ENCODE measurements around the gene SPATA21. TPM values are rescaled to one million over a fixed set of nuclear protein-coding genes. Genes with fewer than 3 reads are reported as not detected.

Gene SPATA21
- total RNA-seq, 4 donors from 2014 or later: not detected

DNA sequence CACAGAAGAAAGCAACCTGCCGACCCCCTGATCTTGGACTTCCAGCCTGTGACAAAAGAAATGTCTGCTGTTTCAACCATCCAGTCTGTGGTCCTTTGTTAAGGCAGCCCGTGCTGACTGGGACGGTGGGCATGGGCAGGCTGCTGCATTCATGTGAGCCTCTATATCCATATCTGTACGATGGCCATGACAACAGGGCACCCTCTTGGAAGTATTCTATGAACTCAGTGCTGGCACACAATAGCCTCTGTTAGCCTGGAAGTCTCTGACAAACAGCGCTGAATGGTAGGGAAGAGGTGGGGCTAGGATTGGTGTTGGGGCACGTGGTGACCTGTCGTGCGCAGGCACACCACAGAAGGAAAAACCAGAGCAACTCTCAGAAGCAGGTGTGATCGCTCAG, 30.4 kb downstream of the SPATA21 start:
- Histone ChIP-seq H3K4me1 (no peaks in the 10 kb centered on the region), H3K36me3 (no peaks in the 10 kb centered on the region), H3K27me3 (no peaks in the 10 kb centered on the region), H3K4me3 (no peak overlapping the region), H3K9me3 (no peaks in the 10 kb centered on the region), H3K27ac (no peak overlapping the region)
- no peak for DNase-seq
- TF ChIP-seq, protein P1, sequence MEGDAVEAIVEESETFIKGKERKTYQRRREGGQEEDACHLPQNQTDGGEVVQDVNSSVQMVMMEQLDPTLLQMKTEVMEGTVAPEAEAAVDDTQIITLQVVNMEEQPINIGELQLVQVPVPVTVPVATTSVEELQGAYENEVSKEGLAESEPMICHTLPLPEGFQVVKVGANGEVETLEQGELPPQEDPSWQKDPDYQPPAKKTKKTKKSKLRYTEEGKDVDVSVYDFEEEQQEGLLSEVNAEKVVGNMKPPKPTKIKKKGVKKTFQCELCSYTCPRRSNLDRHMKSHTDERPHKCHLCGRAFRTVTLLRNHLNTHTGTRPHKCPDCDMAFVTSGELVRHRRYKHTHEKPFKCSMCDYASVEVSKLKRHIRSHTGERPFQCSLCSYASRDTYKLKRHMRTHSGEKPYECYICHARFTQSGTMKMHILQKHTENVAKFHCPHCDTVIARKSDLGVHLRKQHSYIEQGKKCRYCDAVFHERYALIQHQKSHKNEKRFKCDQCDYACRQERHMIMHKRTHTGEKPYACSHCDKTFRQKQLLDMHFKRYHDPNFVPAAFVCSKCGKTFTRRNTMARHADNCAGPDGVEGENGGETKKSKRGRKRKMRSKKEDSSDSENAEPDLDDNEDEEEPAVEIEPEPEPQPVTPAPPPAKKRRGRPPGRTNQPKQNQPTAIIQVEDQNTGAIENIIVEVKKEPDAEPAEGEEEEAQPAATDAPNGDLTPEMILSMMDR (IDR thresholded peaks at IDR 0.05): no peak
- TF ChIP-seq POLR2A (IDR thresholded peaks at IDR 0.05): no peak

DNA sequence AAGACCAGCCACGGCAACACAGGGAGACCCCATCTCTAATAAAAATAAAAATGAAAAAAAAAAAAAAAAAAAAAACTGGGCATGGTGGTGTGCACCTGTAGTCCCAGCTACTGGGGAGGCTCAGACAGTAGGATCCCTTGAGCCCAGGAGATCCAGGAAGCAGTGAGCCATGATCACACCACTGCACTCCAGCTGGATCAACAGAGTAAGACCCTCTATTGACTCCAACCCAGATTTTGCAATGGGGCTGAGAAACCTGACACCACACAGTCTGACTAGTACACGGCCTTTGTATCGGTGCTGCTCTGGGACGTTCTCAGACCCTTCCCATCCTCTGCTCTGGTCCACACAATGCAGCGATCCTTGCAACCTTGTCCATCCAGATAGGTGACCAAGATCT, 31.8 kb downstream of the SPATA21 start:
- Histone ChIP-seq H3K36me3 (no peaks in the 10 kb centered on the region), H3K27ac (no peak overlapping the region), H3K9me3 (no peaks in the 10 kb centered on the region), H3K27me3 (no peaks in the 10 kb centered on the region), H3K4me3 (no peak overlapping the region), H3K4me1 (no peaks in the 10 kb centered on the region)
- DNase-seq: no peak
- TF ChIP-seq POLR2A (IDR thresholded peaks at IDR 0.05): no peak
- TF ChIP-seq, protein P1 (IDR thresholded peaks at IDR 0.05): no peak

DNA sequence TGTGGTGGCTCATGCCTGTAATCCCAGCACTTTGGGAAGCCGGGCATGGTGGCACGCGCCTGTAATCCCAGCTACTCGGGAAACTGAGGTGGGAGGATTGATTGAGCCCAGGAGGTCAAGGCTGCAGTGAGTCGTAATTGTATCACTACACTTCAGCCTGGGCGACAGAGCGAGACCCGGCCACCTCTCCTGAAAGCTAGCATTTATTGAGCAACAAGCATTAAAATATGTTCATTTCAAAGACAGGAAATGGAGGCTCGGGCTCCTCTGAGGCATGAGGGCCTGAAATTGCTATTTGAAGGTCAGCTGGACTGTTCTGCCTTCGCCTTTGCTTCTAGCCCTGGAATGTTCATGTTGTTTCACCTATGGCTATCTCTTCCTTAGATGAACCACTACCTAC, 34.5 kb downstream of the SPATA21 start:
- Histone ChIP-seq H3K27me3 (no peaks in the 10 kb centered on the region), H3K36me3 (peaks cover 0 to 8% (median 0%) of the 10 kb centered on the region in 3 donors), H3K4me1 (no peaks in the 10 kb centered on the region), H3K4me3 (no peak overlapping the region), H3K27ac (no peak overlapping the region), H3K9me3 (no peaks in the 10 kb centered on the region)
- TF ChIP-seq, protein P1 (IDR thresholded peaks at IDR 0.05): no peak
- no peak for TF ChIP-seq POLR2A (IDR thresholded peaks at IDR 0.05)
- no peak for DNase-seq

DNA sequence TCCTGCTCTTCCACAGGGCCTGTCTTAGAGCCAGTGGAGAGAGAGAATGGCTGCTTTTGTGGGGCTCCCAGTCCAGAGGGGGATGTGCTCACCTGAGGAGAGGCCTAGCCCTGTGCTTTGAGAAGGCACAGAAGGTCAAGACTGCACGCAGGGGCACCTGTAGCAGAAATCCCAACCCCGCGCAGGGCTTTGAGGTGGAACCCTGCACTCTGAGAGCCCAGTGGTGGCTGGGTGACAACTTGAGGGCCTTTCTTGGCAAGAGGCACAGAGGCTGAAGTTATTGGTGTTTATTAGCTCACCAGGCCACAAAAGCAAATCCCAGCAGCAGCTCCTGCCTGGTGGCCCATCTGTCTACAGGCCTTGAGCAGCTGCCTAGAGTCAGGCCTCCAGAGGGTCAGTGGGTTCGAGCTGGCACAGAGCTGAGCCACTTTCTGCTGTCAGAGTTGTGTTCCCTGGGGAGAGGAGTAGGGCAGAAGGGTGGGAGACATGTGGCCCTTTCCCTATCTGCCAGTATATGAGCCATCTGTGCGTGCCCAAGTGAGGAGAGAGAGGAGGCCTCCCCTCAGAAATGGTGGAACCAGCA, 38.8 kb downstream of the SPATA21 start:
- Histone ChIP-seq H3K27ac (no peak overlapping the region), H3K27me3 (no peaks in the 10 kb centered on the region), H3K4me3 (no peak overlapping the region), H3K9me3 (no peaks in the 10 kb centered on the region), H3K4me1 (peaks cover 0 to under 1% (median 0%) of the 10 kb centered on the region in 4 donors), H3K36me3 (peaks cover 0 to 51% (median 0%) of the 10 kb centered on the region in 3 donors)
- no peak for DNase-seq
- no peak for TF ChIP-seq POLR2A (IDR thresholded peaks at IDR 0.05)
- TF ChIP-seq, protein P1 (IDR thresholded peaks at IDR 0.05): no peak

DNA sequence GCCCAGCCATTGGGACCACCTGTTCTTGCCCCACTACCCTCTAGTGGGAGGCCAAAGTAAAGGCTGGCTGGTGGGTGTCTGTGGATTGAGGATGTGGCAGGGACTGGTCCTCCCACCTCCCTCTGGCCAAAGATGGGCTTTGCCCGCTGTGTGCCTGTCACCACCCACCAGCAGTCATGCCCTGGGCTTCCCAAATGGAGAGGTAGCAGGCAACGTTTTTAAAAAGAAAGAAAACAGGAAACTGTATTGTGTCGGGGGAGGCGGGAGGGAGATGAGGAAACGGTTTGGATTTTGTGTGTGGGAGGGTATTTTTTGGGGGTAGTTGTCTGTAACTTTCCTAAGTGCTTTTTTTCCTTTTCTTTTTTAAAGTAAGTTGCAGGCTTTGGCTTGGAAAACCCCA, 40.1 kb downstream of the SPATA21 start:
- no peak overlapping the region for H3K4me3 ChIP-seq
- no peaks in the 10 kb centered on the region for H3K27me3 ChIP-seq
- H3K36me3 ChIP-seq: peaks cover 0 to 54% (median 0%) of the 10 kb centered on the region in 3 donors
- TF ChIP-seq, protein P1 (IDR thresholded peaks at IDR 0.05): no peak
- TF ChIP-seq POLR2A (IDR thresholded peaks at IDR 0.05): no peak
- H3K9me3 ChIP-seq: no peaks in the 10 kb centered on the region
- H3K27ac ChIP-seq: no peak overlapping the region
- H3K4me1 ChIP-seq: peaks cover 0 to 12% (median 0%) of the 10 kb centered on the region in 4 donors
- no peak for DNase-seq
